Fibroblast of pulmonary artery (primary cell): Measurements from ENCODE around the gene ZNF804B.

Experiments
- DNase-seq: peaks from one replicate; pipeline ENCODE4 v3.0.0-alpha.2; 2010; ENCODE audit warnings: low read depth
- H3K4me3 ChIP-seq: replicated peaks from 2 replicates; pipeline ENCODE4 v1.5.1; 2011; ENCODE audit warnings: low read depth, mild to moderate bottlenecking, control low read depth, low read length, moderate library complexity
- CTCF ChIP-seq: IDR thresholded peaks from 2 replicates; pipeline ENCODE4 v1.5.1; 2011; ENCODE audit warnings: mild to moderate bottlenecking, control low read depth, low read length, inconsistent platforms; ENCODE audit errors: missing control alignments

ZNF804B gene

GRCh38 chr7:89104748-89105685 lies 345.5 kb downstream of the ZNF804B start:
- no peak for TF ChIP-seq CTCF
- DNase-seq, result no peak
- no peak overlapping the region for H3K4me3 ChIP-seq

- no peak for DNase-seq
- H3K4me3 ChIP-seq, result no peak overlapping the region
- no peak for TF ChIP-seq CTCF
These were observed 364.4 kb downstream of the ZNF804B start for GRCh38 chr7:89123871-89124270.

- no peak overlapping the region for H3K4me3 ChIP-seq
- TF ChIP-seq CTCF, result no peak
- no peak for DNase-seq
These were observed 370.3 kb downstream of the ZNF804B start for GRCh38 chr7:89129600-89130375.

GRCh38 chr7:89133357-89133756 lies 373.9 kb downstream of the ZNF804B start:
- no peak overlapping the region for H3K4me3 ChIP-seq
- no peak for DNase-seq
- TF ChIP-seq CTCF, result no peak

- no peak for DNase-seq
- no peak overlapping the region for H3K4me3 ChIP-seq
- no peak for TF ChIP-seq CTCF
These were observed 374.3 kb downstream of the ZNF804B start for GRCh38 chr7:89133819-89134218.

- no peak for TF ChIP-seq CTCF
- no peak overlapping the region for H3K4me3 ChIP-seq
- no peak for DNase-seq
These were observed 386.3 kb downstream of the ZNF804B start for GRCh38 chr7:89145801-89146200.
